Stimulated activated CD8-positive, alpha-beta memory T cell treated with anti-CD3 and anti-CD28 coated beads, Interleukin-7, amount 100 ng/mL, for 4 hours (primary cell): ENCODE measurements around the gene SVIP.

ENCODE experiments used
- DNase-seq, 2 donors: peaks; one replicate each; pipeline ENCODE4 v3.0.0-alpha.2; 2020; ENCODE audit warnings: low read depth in 2 of 2

The SVIP gene, protein sequence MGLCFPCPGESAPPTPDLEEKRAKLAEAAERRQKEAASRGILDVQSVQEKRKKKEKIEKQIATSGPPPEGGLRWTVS

DNA sequence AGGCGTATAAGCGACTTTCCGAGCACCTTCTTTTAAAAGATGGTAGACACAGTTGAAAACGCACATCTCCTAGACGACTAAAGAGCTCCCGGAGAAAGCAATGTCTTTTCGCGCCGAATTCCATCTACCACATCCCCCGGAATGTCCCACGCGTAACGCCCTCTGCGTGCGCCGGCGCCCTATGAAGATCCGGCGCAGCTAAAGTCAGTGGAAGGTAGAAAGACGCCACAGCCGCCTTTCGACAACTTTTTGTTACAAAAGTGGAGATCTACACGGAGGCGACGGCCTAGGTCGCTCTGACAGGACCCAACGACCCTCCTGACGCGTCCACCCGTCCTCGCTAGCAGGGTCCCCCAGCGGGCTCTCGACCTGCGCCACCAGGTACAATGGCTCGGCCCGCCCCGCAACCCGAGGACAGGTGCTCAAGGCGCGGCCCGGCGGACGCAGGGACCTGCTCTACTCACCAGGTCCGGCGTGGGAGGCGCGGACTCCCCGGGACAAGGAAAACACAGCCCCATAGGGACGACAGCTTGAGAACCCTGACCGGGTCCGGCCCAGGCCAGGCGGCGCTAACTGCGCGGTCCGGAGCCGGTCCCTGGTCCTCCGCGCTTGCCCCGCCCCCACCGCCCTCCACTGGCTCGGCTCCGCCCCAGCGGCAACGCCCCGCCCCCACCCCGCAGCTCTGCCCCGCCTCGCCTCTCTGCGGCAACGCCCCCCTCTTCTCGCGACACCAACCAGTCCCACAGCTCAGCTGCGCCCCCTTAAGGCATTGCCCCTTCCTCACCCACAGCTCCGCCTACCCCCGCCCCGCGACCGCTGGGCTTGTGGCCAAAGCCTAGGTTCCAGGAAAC is at the start of gene SVIP:
SVIP (minus strand) TSS at position 571 of the 851 bp plus-strand sequence; CDS start at position 518, 53 bp downstream.
- DNase-seq: peak; percentile 85

- no peak for DNase-seq
Measured at GRCh38 chr11:22878604-22879003, 49.0 kb upstream of the SVIP start.

- no peak for DNase-seq
Measured at GRCh38 chr11:22878039-22878438, 48.4 kb upstream of the SVIP start.

GRCh38 chr11:22875869-22876473 is 46.4 kb upstream of the SVIP start:
- DNase-seq: peak; percentile 2 to 33

DNA sequence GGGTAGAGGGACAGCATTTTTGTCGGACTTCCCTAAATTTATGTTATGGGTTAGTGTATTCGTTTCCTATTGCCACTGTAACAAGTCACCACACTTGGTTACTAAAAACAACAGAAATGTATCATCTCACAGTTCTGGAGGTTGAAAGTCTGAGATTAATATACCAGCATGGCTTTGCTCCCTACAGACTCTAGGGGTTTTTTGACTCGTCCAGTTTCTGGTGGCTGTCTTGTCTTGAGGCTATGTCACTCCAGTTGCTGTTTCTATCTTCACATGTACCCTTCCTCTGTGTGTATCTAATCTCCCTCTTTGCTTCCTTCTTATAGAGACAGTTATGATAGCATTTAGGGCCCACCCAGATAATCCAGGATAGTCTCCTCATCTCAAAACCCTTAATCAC is 39.7 kb upstream of the SVIP start:
- DNase-seq: no peak

- DNase-seq: no peak
Measured at GRCh38 chr11:22860241-22860640, 30.6 kb upstream of the SVIP start, which contains the start of gene CCDC179. TSS of gene CCDC179 (minus strand) at chr11:22860474. CDS start at chr11:22860421, 53 bp downstream.

DNA sequence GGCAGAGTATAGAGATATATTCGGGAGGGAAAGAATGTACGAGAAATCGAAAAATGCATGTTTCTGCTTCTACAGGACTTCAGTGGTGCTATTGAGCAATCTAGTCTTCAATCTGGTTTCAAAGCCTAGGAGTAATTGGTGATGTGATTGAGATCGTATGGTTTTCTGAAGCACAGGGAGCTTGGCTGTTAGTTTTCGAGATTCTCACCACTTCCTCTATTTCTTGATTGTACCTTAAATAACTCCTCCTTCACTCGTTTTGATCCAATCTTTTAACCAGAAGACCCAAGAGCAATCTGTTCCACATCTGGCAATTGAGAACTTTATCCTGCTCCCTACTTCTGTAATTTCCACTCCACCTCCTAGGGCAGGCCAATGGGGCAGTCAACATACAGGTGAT is 30.2 kb upstream of the SVIP start:
- no peak for DNase-seq

GRCh38 chr11:22851477-22851876 is 21.9 kb upstream of the SVIP start:
- DNase-seq: no peak

GRCh38 chr11:22846726-22847125 is 17.1 kb upstream of the SVIP start:
- no peak for DNase-seq

DNA sequence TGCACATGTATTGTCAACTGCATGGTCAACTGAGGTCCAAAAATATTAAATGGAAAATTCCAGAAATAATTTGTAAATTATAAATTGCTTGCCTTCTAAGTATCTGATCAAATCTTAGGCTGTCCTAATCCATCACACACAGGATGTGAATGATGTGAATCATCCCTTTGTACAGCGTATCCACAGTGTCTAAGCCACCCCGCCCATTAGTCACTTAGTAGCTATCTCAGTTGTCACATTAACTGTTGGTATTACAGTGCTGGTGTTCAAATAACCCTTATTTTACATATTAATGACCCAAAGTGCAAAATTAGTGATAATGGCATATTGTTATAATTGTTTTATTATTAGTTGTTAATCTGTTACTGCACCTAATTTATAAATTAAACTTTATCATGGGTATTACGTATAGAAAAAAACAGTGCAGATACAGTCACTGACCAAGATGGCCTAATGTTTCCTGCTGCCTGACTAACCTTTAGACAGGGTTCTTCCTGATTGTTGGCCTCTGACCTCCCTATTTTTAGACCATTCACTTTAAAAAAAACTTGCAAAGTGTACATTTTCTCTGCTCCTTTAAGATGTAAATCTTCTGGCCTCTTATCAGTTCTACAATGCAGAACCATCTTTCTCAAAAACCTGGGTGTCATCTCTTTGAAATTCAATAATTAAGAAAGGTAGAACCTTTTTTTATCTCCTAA is 2.9 kb upstream of the SVIP start:
- no peak for DNase-seq

GRCh38 chr11:22830082-22830414 is 447 bp upstream of the SVIP start:
- DNase-seq: no peak

DNA sequence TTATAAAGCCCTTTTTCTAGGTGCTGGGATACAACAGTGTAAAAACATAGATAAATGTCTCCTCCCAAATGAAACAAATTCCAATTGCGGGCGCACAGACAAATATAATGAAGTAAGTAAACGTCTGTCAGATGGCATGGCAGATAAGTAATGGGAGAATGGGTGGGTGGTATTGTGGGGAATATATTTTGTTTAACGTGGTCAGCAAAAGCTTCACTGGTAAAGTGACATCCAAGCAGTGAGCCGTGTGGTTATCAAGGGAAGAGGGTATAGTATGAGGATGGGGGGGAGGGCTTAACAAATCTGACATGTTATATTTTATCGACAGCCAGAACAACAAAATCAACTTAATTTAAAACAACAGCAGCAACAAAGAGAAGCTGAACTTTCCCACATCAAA is 1.2 kb downstream of the SVIP start:
- DNase-seq: no peak

DNA sequence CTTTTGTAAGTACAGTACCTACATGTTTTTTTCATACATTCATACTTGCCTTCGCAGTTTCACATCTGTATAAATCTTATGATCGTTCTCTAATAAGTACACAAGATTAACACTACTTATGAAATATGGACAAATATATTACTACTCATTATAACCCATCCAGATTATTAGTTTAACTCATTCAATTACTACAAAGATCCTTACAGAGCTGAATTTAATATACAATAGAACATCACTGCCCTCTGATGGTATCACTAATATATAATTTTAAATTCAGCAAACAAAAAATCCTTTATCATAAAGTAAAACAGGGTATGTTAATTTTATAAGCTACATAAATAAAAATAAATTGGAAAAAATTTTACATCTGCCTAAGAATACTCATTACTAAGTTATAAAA is 7.4 kb downstream of the SVIP start:
- no peak for DNase-seq

DNA sequence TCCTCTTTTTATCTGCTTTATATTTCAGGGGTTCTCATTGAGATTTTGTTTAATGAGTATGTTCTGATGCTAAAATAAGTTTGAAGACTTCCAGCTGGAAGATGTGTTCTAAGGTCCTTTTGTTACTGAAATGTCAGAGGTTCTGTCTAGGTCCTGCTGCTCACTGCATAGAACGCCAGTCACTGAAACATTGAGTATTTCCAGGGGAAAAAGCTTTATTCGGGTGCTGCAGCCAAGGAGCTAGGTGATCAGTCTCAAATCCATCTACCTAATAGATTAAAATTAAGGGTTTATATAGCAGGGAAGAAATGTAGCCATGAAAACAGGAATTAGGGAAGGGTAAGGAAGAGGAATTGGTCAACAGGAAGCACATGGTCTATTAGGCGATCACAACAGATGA is 19.7 kb downstream of the SVIP start:
- DNase-seq: no peak

DNA sequence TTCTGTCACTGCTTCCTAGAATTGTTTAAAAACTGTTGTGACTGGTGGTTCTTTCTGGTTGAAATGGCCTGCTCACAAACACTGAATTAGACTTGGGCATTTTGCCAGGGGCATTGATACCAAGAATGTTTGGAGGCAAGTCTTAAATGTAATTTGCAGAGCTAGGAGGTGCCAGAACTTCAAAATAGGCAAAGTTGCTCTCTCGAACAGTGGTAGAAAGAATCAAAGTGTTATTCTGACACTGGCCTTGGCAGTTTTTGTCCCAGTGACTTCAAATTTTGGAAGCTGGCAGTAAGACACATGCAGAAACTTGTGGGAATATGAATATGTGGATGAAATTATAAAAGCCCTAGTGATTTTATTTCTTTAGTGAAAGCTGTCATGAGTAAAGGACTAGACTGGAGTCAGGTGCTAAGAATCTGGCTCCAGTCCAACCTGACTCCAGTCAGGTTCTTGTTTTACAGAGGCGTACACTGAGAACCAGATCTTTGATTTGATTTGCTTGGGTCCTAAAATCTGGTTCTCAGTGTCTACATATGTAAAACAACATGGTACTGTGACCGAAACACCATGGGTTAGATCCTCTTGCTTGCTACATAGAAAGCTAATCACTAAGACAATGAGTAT is 20.9 kb downstream of the SVIP start:
- no peak for DNase-seq

DNA sequence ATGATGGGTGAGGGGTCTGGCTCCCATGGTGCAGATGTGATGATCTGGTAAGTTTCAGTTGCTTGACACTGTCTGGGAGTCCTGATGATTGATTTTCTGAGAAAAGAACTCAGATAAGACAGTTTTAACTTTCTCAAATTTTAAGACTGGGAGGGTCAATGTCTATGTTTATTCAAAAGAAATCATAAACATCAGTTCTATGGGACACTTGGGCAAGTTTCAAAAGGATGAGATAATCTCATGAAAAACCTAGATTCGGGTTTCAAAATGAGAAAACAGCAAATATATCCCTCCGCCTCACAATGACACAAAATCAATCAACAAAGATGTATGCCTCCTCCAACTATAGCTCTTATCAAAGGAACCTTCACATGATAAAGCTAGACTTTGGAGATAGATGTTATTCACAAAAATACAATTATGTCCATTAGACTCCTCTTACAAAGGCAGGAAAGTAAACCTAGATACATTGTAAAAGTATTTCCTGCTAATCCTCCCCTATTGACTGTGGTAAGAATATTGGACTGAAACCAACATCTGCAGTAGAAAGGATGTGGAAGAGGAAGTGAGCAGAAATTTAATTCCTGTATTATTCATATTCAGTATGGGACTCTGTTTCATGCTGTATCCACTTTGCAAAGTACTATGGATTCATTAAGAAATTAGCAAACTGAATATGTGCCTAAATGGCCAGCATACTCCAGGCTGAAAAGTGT is 21.6 kb downstream of the SVIP start:
- no peak for DNase-seq

DNA sequence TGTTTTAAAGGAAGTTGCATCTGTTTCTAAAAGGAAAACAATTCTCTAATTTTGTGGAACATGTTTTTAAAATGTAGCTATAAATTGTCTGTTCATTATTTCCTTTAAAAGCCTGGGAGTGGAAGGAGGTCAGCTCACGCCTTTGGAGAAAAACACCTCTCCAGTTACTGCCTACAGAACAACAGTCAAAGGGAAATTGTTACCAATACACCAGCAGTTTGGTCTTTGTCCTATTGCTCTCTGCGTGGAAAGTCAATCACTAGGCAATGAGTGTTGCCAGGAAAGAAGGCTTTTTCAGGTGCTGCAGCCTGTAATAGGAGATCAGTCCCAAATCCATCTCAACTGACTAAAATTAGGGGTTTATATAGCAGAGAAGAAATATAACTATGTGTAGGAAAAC is 22.2 kb downstream of the SVIP start:
- DNase-seq: no peak

- no peak for DNase-seq
Measured at GRCh38 chr11:22802861-22803260, 26.7 kb downstream of the SVIP start.

DNA sequence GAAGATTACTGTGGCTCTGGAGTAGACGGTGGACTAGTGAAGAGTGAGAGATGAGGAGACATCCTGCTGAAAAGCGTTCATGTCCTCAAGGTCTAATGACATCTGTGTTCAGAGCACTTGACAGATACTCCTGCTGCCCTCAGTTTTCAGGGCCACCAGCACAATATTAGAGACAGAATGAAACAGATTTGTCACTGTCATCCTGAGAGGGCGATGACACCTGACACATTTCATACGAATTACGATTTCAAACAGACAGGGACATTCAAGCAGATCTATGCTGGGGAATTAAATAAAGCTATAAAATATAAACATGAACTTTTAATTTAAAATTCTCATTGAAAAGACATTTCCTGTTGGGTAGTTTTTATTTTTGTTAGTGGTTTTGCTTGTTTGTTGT is 29.1 kb downstream of the SVIP start:
- DNase-seq: no peak

DNA sequence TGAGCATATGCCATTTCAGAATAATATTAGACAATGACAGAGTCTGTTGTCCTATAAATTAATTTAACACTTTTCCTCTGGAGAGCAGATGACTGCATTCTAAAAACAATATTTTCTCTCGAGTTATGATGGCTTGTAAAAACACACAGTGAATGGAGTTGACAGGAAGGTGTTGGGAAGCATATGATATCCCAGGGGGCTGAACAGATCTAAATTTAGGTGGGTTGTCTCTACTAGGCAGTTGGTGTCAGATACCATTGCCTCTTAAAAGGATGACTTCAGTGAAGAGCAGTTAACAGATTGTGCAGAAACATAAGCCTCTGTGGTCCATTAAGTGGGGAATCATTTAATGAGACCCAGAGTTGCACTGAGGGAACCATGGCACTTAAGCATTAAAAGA is 30.7 kb downstream of the SVIP start:
- no peak for DNase-seq

DNA sequence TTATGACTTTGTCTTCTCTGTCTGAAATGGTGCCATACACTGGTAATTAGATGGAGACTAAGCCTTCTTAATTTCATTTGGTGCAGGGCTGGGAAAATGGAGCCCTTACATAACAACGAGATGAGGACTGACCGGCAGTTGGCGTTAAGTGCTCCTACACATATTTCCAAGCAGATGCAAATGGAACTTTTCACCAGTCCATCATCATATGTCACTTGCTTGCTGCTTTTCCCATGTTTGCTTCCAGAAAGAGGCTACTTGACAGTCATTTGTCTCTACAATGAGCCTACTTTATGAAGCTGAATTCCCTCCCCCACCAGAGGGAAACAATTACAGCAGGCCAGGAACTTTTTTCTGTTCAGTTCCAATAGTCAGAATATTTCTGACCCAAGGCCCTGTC is 32.6 kb downstream of the SVIP start:
- DNase-seq: no peak

DNA sequence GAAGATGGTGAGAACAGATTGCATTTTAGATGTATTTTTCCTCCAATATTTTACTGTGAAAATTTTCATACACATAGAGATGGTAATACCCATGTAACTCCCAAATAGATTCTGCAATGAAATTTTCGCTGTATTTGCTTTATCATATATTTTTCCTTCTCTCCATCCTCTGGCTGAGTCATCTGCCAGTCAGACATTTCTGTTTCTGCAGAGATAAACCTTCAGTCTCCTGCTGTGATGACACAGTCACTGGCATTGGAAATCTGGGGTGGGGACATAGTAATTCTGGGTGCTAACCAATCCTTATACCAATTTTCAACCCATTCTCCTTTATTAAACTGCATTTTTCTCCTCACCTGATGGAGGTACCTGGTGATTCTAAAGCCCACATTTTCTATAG is 33.7 kb downstream of the SVIP start:
- no peak for DNase-seq
